ENCODE results near the gene BAHCC1.

DNA sequence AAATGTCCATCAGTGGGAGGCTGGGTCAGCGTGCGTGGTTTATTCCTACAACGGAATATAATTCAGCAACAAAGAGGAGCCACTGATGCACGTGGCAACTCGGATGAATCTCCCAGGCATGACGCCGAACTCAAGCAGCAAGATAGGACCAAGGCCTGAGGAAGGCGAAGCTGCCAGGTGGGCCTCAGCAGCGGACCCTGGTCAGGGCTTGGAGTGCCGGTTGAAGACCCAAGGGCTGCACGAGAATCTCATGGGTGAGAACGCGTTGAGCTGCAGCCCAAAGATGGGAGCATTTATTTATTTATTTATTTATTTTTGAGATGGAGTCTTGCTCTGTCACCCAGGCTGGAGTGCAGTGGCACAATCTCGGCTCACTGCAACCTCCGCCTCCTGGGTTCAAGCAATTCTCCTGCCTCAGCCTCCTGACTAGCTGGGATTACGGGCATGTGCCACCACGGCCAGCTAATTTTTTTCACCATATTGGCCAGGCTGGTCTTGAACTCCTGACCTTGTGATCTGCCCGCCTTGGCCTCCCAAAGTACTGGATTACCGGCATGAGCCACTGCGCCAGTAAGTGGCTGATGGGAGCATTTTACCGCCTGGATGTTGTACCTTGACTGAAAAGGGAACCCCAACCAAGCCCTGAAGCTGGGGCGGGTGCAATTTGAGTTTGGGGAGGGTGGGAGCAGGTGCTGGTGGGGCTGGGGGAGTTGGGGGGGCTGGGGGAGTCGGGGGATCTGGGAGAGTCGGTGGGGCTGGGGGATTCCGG is 18.1 kb upstream of the BAHCC1 start:
- TF ChIP-seq FOS (IDR thresholded peaks at IDR 0.05; ENCODE audit: low read depth, low read length) (no peak), RAD21 (IDR thresholded peaks at IDR 0.05; ENCODE audit: low read length) (no peak), POLR2A (IDR thresholded peaks at IDR 0.05; ENCODE audit: low read depth, low read length) (no peak), RFX5 (IDR thresholded peaks at IDR 0.05; ENCODE audit: low read depth, low read length) (no peak), CEBPB (IDR thresholded peaks at IDR 0.05; ENCODE audit: low read depth, low read length) (no peak)
- TF ChIP-seq, protein P1, sequence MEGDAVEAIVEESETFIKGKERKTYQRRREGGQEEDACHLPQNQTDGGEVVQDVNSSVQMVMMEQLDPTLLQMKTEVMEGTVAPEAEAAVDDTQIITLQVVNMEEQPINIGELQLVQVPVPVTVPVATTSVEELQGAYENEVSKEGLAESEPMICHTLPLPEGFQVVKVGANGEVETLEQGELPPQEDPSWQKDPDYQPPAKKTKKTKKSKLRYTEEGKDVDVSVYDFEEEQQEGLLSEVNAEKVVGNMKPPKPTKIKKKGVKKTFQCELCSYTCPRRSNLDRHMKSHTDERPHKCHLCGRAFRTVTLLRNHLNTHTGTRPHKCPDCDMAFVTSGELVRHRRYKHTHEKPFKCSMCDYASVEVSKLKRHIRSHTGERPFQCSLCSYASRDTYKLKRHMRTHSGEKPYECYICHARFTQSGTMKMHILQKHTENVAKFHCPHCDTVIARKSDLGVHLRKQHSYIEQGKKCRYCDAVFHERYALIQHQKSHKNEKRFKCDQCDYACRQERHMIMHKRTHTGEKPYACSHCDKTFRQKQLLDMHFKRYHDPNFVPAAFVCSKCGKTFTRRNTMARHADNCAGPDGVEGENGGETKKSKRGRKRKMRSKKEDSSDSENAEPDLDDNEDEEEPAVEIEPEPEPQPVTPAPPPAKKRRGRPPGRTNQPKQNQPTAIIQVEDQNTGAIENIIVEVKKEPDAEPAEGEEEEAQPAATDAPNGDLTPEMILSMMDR (conservative IDR thresholded peaks at IDR 0.05; ENCODE audit: low read depth, low read length), result no peak
